ENCODE data around the gene SCAMP4. TPM values are rescaled to one million over a fixed set of nuclear protein-coding genes. Genes with fewer than 3 reads are reported as not detected.

Gene SCAMP4
- polyA plus RNA-seq, 2 of the 4 experiments (the other 2 are of a cell fraction): 7.6 to 63.0 TPM

- no peaks in the 10 kb centered on the region for H3K9me3 ChIP-seq
- no peak overlapping the region for H3K4me2 ChIP-seq
- CTCF ChIA-PET: interaction anchor here (0.5 to 1.7 kb wide), 10 partner anchors 10 to 213 kb away, joined by 3 to 5 read pairs (median 3); no protein-coding TSS in a partner anchor
- WGBS (ENCODE audit: missing lambda C conversion rate): 76% methylated on average over 18 of the region's 18 CpGs
- DNase-seq (ENCODE audit: low read depth in 1 of 2, low spot score in 1 of 2) (peak; percentile 47 to 56), FAIRE-seq (no peak), ATAC-seq (peak in 1 of 2 experiments; percentile 43; a peak in 3 of 6 replicates)
- H3K27ac ChIP-seq: no peak overlapping the region
- POLR2A ChIA-PET: no interaction called here
- 0 out of 3 replicates have a peak, but pooled peaks cover 3% of the 10 kb centered on the region for H3K4me1 ChIP-seq
- TF ChIP-seq NR3C1 (IDR thresholded peaks at IDR 0.05) (no peak), KDM1A (IDR thresholded peaks at IDR 0.05; ENCODE audit: low read depth) (no peak), ZNF302 (CRISPR knock-in tag; IDR thresholded peaks at IDR 0.05) (no peak), EP300 (IDR thresholded peaks at IDR 0.05) (no peak), ZC3H11A (IDR thresholded peaks at IDR 0.05) (0 out of 2 replicates have a peak, but pooled peaks have one; percentile 18), RAD21 (conservative IDR thresholded peaks at IDR 0.05 in 1 of 2, IDR thresholded peaks at IDR 0.05 in 1 of 2) (0 out of 5 replicates have a peak, but pooled peaks of 1 of the 2 experiments have one; percentile 20), CTCF (IDR thresholded peaks at IDR 0.05) (peak; percentile 27; the same call in 2 of the 3 replicates), ESRRA (IDR thresholded peaks at IDR 0.05; ENCODE audit: borderline replicate concordance, low read length) (no peak)
- TF ChIP-seq, protein P1, sequence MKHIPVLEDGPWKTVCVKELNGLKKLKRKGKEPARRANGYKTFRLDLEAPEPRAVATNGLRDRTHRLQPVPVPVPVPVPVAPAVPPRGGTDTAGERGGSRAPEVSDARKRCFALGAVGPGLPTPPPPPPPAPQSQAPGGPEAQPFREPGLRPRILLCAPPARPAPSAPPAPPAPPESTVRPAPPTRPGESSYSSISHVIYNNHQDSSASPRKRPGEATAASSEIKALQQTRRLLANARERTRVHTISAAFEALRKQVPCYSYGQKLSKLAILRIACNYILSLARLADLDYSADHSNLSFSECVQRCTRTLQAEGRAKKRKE (CRISPR knock-in tag; IDR thresholded peaks at IDR 0.05; ENCODE audit: low read depth): no peak
- no peak overlapping the region for H3K4me3 ChIP-seq
These were observed 40.7 kb downstream of the SCAMP4 start for GRCh38 chr19:1945899-1946298.

DNA sequence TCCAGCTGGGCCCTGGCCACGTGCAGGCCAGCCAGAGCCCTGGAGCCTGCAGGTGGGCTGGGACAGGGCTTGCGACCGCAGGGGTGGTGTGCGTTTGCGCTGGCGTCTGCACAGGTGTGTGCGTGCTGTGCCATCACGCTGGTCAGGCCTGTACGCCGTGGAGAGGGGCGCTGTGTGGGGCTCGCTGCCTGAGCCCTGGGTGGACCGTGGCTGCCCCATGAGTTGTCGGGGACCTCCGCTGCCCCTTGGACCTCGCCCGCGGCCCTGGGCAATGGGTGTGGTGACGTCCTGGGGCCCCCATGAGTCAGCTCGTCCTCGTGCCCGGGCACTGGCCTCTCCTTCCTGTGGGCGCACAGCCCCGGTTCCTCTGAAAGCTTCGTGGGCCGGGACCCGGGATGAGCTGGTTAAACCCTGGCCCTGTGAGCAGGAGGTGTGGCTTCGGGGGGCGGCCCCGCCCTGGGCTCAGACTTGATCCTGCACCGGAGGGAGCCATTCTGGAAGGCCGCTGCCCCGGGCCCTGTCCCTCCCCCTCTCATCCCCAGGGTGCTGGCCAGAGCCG is 42.5 kb downstream of the SCAMP4 start:
- FAIRE-seq: no peak
- CTCF ChIA-PET: interaction anchor here (0.8 to 1.5 kb wide), 4 partner anchors 18 to 122 kb away, joined by 3 to 5 read pairs (median 3); no protein-coding TSS in a partner anchor
- DNase-seq (ENCODE audit: low read depth in 1 of 2, low spot score in 1 of 2): no peak
- no peak; a peak in 1 of 6 replicates for ATAC-seq
- Histone ChIP-seq H3K4me3 (no peak overlapping the region), H3K27ac (no peak overlapping the region), H3K4me2 (no peak overlapping the region), H3K9me3 (no peaks in the 10 kb centered on the region), H3K4me1 (0 out of 3 replicates have a peak, but pooled peaks cover 3% of the 10 kb centered on the region)
- TF ChIP-seq ESRRA (IDR thresholded peaks at IDR 0.05; ENCODE audit: borderline replicate concordance, low read length) (no peak), ZSCAN20 (CRISPR knock-in tag; IDR thresholded peaks at IDR 0.05) (no peak), BCL3 (IDR thresholded peaks at IDR 0.05) (no peak), HMGXB4 (CRISPR knock-in tag; IDR thresholded peaks at IDR 0.05; ENCODE audit: borderline replicate concordance) (no peak), BHLHE40 (IDR thresholded peaks at IDR 0.05; ENCODE audit: low read depth, low read length) (no peak), NR3C1 (IDR thresholded peaks at IDR 0.05) (no peak), HES2 (IDR thresholded peaks at IDR 0.05) (no peak), GATA3 (IDR thresholded peaks at IDR 0.05; ENCODE audit: borderline replicate concordance) (no peak), ZNF302 (CRISPR knock-in tag; IDR thresholded peaks at IDR 0.05) (no peak), SMC3 (IDR thresholded peaks at IDR 0.05) (no peak), POLR2AphosphoS2 (conservative IDR thresholded peaks at IDR 0.05; ENCODE audit: low read length) (no peak), TFCP2L1 (CRISPR knock-in tag; IDR thresholded peaks at IDR 0.05) (no peak), JUNB (IDR thresholded peaks at IDR 0.05) (no peak)
- TF ChIP-seq, protein P2, sequence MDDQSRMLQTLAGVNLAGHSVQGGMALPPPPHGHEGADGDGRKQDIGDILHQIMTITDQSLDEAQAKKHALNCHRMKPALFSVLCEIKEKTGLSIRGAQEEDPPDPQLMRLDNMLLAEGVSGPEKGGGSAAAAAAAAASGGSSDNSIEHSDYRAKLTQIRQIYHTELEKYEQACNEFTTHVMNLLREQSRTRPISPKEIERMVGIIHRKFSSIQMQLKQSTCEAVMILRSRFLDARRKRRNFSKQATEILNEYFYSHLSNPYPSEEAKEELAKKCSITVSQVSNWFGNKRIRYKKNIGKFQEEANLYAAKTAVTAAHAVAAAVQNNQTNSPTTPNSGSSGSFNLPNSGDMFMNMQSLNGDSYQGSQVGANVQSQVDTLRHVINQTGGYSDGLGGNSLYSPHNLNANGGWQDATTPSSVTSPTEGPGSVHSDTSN (IDR thresholded peaks at IDR 0.05): no peak
- POLR2A ChIA-PET: no interaction called here
- 77% methylated on average over 22 of the region's 34 CpGs for WGBS (ENCODE audit: missing lambda C conversion rate)

All from A549 (cell line).